GM12878 (cell line): Measurements from ENCODE around the gene CARD9. TPM values are rescaled to one million over a fixed set of nuclear protein-coding genes. Genes with fewer than 3 reads are reported as not detected.

Source experiments
- ATAC-seq: fragments of 200-7000 bp; cut with Tn5 transposase; 3 replicates; pipeline ENCODE4 v1.9.1; 2020; ENCODE audit warnings: mild to moderate bottlenecking, moderate library complexity
- BruUV-seq: library from RNA; stranded (reverse); fragments of 400-500 nt; replicated peaks from 2 replicates; lab custom pipeline; 2021; lab: Mats Ljungman, UMichigan
- CTCF ChIA-PET: fragments of 300-600 bp; sonication (Branson Sonifier 250); formaldehyde crosslinking; extraction: SDS; loops from one replicate; lab custom pipeline; 2021; ENCODE audit warnings: inconsistent platforms; lab: Yijun Ruan, JAX
- POLR2A ChIA-PET: fragments of 350-600 bp; formaldehyde crosslinking; extraction: SDS; loops from one replicate; lab custom pipeline; 2021; ENCODE audit warnings: inconsistent platforms; lab: Charles Lee
- RAD21 ChIA-PET: fragments of 300-600 bp; sonication (Branson Sonifier 250); formaldehyde crosslinking; loops from one replicate; lab custom pipeline; 2023; ENCODE audit warnings: antibody characterized with exemption; ENCODE audit not compliant: unreplicated experiment; lab: Charles Lee
- SMC1A ChIA-PET: fragments of 300-600 bp; sonication (Branson Sonifier 250); formaldehyde crosslinking; loops from one replicate; lab custom pipeline; 2023; ENCODE audit not compliant: unreplicated experiment, uncharacterized antibody; lab: Charles Lee
- DNase-seq: peaks from one replicate; pipeline ENCODE4 v3.0.0-alpha.2; 2011; ENCODE audit warnings: low read depth, low spot score
- FAIRE-seq: peaks from 3 replicates; lab custom pipeline; 2011; peaks lifted over from hg19 to GRCh38; lab: Jason Lieb, UNC
- H2AFZ ChIP-seq: 2 replicates; pipeline ENCODE4 v1.6.0; 2011; ENCODE audit warnings: low read depth, low read length, control low read depth; ENCODE audit not compliant: control insufficient read depth
- H3K27ac ChIP-seq: 2 replicates; pipeline ENCODE4 v1.5.1; 2011; ENCODE audit warnings: control low read depth; ENCODE audit not compliant: control insufficient read depth, insufficient read depth
- H3K27me3 ChIP-seq, 2 experiments: replicated peaks in 1 of 2; 2 replicates each; pipeline versions ENCODE4 v1.6.0 to v1.6.1; 2011; ENCODE audit warnings: low read length in 1 of 2; ENCODE audit not compliant: control insufficient read depth in 2 of 2, insufficient read depth in 2 of 2
- H3K36me3 ChIP-seq, 2 experiments: 2 replicates each; pipeline ENCODE4 v1.5.1; 2011; ENCODE audit warnings: low read length in 1 of 2; ENCODE audit not compliant: control insufficient read depth in 2 of 2, insufficient read depth in 2 of 2
- H3K4me1 ChIP-seq: 2 replicates; pipeline ENCODE4 v1.6.1; 2011; ENCODE audit warnings: mild to moderate bottlenecking, low read length, moderate library complexity, mixed read lengths; ENCODE audit not compliant: control insufficient read depth, insufficient read depth
- H3K4me2 ChIP-seq: 2 replicates; pipeline ENCODE4 v1.6.0; 2011; ENCODE audit warnings: control low read depth; ENCODE audit not compliant: control insufficient read depth, insufficient read depth
- H3K4me3 ChIP-seq: fragments of 200-600 bp; sonication (generic); 2 replicates; pipeline ENCODE4 v1.5.1; 2016
- H3K79me2 ChIP-seq: 2 replicates; pipeline ENCODE4 v1.6.0; 2011; ENCODE audit warnings: low read length; ENCODE audit not compliant: control insufficient read depth, insufficient read depth
- H3K9ac ChIP-seq: 2 replicates; pipeline ENCODE4 v1.8.0; 2011; ENCODE audit warnings: low read length, control low read depth, mixed read lengths; ENCODE audit not compliant: control insufficient read depth, insufficient read depth
- H3K9me3 ChIP-seq: replicated peaks from 3 replicates; pipeline ENCODE4 v1.5.1; 2011; ENCODE audit warnings: mild to moderate bottlenecking, low read length; ENCODE audit not compliant: control insufficient read depth, insufficient read depth
- H4K20me1 ChIP-seq: 2 replicates; pipeline ENCODE4 v1.6.0; 2011; ENCODE audit not compliant: control insufficient read depth, insufficient read depth
- ATF3 ChIP-seq: IDR thresholded peaks from 2 replicates; pipeline ENCODE4 v1.6.1; 2011; ENCODE audit warnings: low read depth, mild to moderate bottlenecking, low read length, moderate library complexity, borderline replicate concordance; ENCODE audit errors: extremely low read depth
- E2F4 ChIP-seq: IDR thresholded peaks from 2 replicates; pipeline ENCODE4 v1.6.1; 2012; ENCODE audit warnings: low read depth, low read length, improper control_type of control experiment
- NFYA ChIP-seq: IDR thresholded peaks from 2 replicates; pipeline ENCODE4 v1.6.1; 2011; ENCODE audit warnings: low read depth, mild to moderate bottlenecking, low read length, improper control_type of control experiment, borderline replicate concordance
- NR2C1 ChIP-seq: fragments of 450-650 bp; IDR thresholded peaks from 2 replicates; pipeline ENCODE4 v1.6.1; 2017; ENCODE audit warnings: antibody characterized with exemption, mild to moderate bottlenecking, moderate library complexity
- NR2F1 ChIP-seq: fragments of 450-650 bp; conservative IDR thresholded peaks from 2 replicates; pipeline ENCODE4 v1.6.1; 2017; ENCODE audit warnings: mild to moderate bottlenecking
- RBBP5 ChIP-seq: fragments of 200-600 bp; sonication (generic); conservative IDR thresholded peaks from 2 replicates; pipeline ENCODE4 v1.6.1; 2016
- RFX5 ChIP-seq: IDR thresholded peaks from 2 replicates; pipeline ENCODE4 v1.6.1; 2011; ENCODE audit warnings: low read depth, low read length, improper control_type of control experiment
- RUNX3 ChIP-seq: IDR thresholded peaks from 2 replicates; pipeline ENCODE4 v1.6.1; 2012; ENCODE audit warnings: low read length, inconsistent platforms
- SKIL ChIP-seq: fragments of 450-650 bp; IDR thresholded peaks from 2 replicates; pipeline ENCODE4 v1.6.1; 2017; ENCODE audit warnings: mild to moderate bottlenecking, low read depth, inconsistent platforms; ENCODE audit not compliant: poor library complexity, severe bottlenecking
- SMARCA5 ChIP-seq: fragments of 450-650 bp; IDR thresholded peaks from 2 replicates; pipeline ENCODE4 v1.6.1; 2017; ENCODE audit warnings: mild to moderate bottlenecking
- SREBF2 ChIP-seq: IDR thresholded peaks from 2 replicates; pipeline ENCODE4 v1.6.1; 2012; ENCODE audit warnings: mild to moderate bottlenecking, low read length
- TAF1 ChIP-seq: IDR thresholded peaks from 2 replicates; pipeline ENCODE4 v1.6.1; 2011; ENCODE audit warnings: mild to moderate bottlenecking, low read depth, low read length, borderline replicate concordance
- TCF3 ChIP-seq: IDR thresholded peaks from 2 replicates; pipeline ENCODE4 v1.6.1; 2012; ENCODE audit warnings: low read depth, mild to moderate bottlenecking, low read length, borderline replicate concordance; ENCODE audit not compliant: insufficient read depth
- ZNF217 ChIP-seq: fragments of 450-650 bp; IDR thresholded peaks from 2 replicates; pipeline ENCODE4 v1.6.1; 2017; ENCODE audit warnings: antibody characterized with exemption, mild to moderate bottlenecking
- WGBS: methylation state at CpG from one replicate; pipeline ENCODE4 v1.1.6; 2016; ENCODE audit warnings: low lambda C conversion rate; ENCODE audit not compliant: insufficient replicate concordance, insufficient coverage; ENCODE audit errors: missing lambda C conversion rate; 5-methylcytosine and 5-hydroxymethylcytosine counted together
- in situ Hi-C: fragments of 300-500 bp; cut with MboI; formaldehyde crosslinking; loops from 9 replicates; pipeline ENCODE4 v1.14.3; 2018; ENCODE audit warnings: mixed read lengths
- intact Hi-C: fragments of 100-400 bp; cut with micrococcal nuclease; formaldehyde crosslinking; loops from one replicate; pipeline ENCODE4 v1.14.2; 2022; ENCODE audit not compliant: unreplicated experiment
- polyA plus RNA-seq, 11 experiments: library from polyadenylated mRNA; depleted of rRNA in 4 of 11; unstranded in 6 of 11; stranded (reverse) in 5 of 11; fragments of >200 nt; fragmentation: Nextera tagmentation in 4 of 11; fragmentation: Illumina TruSeq in 1 of 11; extraction: Ambion mirVana in 4 of 11; extraction: Trizol in 1 of 11; gene quantifications; 1 replicate in 1 of 11; 2 replicates in 10 of 11; pipeline versions ENCODE4 v1.2.1 to v1.2.3, GENCODE V29; 2011 to 2016; ENCODE audit warnings: inconsistent platforms in 2 of 11, missing spikeins in 2 of 11, low read depth in 1 of 11
- total RNA-seq, 4 experiments: library from RNA; depleted of rRNA in 3 of 4; stranded (reverse); fragments of >200 nt in 3 of 4; fragmentation: Illumina TruSeq in 1 of 4; extraction: Trizol in 1 of 4; gene quantifications; 2 replicates each; pipeline versions ENCODE4 v1.2.1 to v1.2.3, GENCODE V29; 2013 to 2021
- TF ChIP-seq, protein P1 (sequence below): fragments of 450-650 bp; IDR thresholded peaks from 2 replicates; pipeline ENCODE4 v1.6.1; 2017; ENCODE audit warnings: mild to moderate bottlenecking, moderate library complexity

The CARD9 gene
- total and polyA plus RNA-seq, 10 of the 15 experiments (the other 5 are each of a cell fraction or from before 2014, with no cell fraction given): 0.11 to 4.9 (median 1.8) TPM; not detected in 1

GRCh38 chr9:136316271-136316751 lies 57.2 kb downstream of the CARD9 start (continued):
- TF ChIP-seq, protein P1, sequence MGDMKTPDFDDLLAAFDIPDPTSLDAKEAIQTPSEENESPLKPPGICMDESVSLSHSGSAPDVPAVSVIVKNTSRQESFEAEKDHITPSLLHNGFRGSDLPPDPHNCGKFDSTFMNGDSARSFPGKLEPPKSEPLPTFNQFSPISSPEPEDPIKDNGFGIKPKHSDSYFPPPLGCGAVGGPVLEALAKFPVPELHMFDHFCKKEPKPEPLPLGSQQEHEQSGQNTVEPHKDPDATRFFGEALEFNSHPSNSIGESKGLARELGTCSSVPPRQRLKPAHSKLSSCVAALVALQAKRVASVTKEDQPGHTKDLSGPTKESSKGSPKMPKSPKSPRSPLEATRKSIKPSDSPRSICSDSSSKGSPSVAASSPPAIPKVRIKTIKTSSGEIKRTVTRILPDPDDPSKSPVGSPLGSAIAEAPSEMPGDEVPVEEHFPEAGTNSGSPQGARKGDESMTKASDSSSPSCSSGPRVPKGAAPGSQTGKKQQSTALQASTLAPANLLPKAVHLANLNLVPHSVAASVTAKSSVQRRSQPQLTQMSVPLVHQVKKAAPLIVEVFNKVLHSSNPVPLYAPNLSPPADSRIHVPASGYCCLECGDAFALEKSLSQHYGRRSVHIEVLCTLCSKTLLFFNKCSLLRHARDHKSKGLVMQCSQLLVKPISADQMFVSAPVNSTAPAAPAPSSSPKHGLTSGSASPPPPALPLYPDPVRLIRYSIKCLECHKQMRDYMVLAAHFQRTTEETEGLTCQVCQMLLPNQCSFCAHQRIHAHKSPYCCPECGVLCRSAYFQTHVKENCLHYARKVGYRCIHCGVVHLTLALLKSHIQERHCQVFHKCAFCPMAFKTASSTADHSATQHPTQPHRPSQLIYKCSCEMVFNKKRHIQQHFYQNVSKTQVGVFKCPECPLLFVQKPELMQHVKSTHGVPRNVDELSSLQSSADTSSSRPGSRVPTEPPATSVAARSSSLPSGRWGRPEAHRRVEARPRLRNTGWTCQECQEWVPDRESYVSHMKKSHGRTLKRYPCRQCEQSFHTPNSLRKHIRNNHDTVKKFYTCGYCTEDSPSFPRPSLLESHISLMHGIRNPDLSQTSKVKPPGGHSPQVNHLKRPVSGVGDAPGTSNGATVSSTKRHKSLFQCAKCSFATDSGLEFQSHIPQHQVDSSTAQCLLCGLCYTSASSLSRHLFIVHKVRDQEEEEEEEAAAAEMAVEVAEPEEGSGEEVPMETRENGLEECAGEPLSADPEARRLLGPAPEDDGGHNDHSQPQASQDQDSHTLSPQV: no peak

DNA sequence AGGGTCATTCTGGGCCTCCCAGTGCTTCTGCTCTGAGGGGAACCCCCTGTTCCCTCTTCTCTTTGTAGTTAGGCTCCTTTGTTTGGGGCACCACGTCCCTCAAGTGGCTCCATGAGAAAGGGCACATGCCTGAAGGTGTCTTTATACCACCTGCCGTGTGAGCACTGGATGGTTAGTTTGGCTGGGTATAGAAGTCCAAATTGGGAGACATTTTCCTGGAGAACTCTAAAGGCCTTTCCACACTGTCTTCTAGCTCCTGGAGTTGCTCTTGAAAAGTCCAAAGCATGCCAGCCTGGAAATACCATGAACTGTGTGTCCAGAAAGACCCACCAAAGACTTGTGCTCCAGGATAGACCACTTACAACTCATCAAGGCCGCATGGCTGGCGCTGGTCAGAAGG lies 58.5 kb downstream of the CARD9 start:
- Histone ChIP-seq H3K4me1 (no peaks in the 10 kb centered on the region), H3K4me2 (no peak overlapping the region), H3K27ac (no peak overlapping the region), H3K4me3 (no peak overlapping the region), H3K79me2 (no peaks in the 10 kb centered on the region), H3K27me3 (peaks cover 0 to 5% of the 10 kb centered on the region in 2 experiments), H3K36me3 (no peaks in the 10 kb centered on the region), H3K9me3 (peaks cover 8% of the 10 kb centered on the region; the same call in 2 of the 3 replicates), H4K20me1 (no peaks in the 10 kb centered on the region), H2AFZ (no peak overlapping the region), H3K9ac (no peak overlapping the region)
- SMC1A ChIA-PET: no interaction called here
- no TSS peak for BruUV-seq
- in situ Hi-C loops: no loop called here
- intact Hi-C loops: no loop called here
- CTCF ChIA-PET: no interaction called here
- no peak for DNase-seq
- FAIRE-seq: no peak
- TF ChIP-seq ATF3 (no peak), RUNX3 (no peak), TCF3 (no peak), ZNF217 (no peak), NR2C1 (no peak), SREBF2 (no peak), RFX5 (no peak), TAF1 (no peak), NR2F1 (no peak), SMARCA5 (no peak), E2F4 (no peak), NFYA (no peak), RBBP5 (no peak), SKIL (no peak)
- RAD21 ChIA-PET: no interaction called here
- POLR2A ChIA-PET: no interaction called here
- 30% methylated on average over 4 of the region's 4 CpGs for WGBS
- ATAC-seq: no peak
